LNCaP clone FGC (cell line): ENCODE measurements around the gene MAP4K4.
A peak's percentile ranks its signal among the peaks of the same experiment; 100 is the strongest.

Source experiments
- DNase-seq: peaks from one replicate; pipeline ENCODE4 v3.0.0-alpha.2; 2011; ENCODE audit warnings: low read depth
- H3K4me3 ChIP-seq: 2 replicates; pipeline ENCODE4 v1.5.1; 2011; ENCODE audit warnings: mild to moderate bottlenecking, low read depth, low read length, control low read depth
- TF ChIP-seq, protein P1 (sequence below): IDR thresholded peaks from 2 replicates; pipeline ENCODE4 v1.5.1; 2012; ENCODE audit warnings: mild to moderate bottlenecking; ENCODE audit not compliant: control insufficient read depth, insufficient read depth; ENCODE audit errors: extremely low read depth

MAP4K4 gene

DNA sequence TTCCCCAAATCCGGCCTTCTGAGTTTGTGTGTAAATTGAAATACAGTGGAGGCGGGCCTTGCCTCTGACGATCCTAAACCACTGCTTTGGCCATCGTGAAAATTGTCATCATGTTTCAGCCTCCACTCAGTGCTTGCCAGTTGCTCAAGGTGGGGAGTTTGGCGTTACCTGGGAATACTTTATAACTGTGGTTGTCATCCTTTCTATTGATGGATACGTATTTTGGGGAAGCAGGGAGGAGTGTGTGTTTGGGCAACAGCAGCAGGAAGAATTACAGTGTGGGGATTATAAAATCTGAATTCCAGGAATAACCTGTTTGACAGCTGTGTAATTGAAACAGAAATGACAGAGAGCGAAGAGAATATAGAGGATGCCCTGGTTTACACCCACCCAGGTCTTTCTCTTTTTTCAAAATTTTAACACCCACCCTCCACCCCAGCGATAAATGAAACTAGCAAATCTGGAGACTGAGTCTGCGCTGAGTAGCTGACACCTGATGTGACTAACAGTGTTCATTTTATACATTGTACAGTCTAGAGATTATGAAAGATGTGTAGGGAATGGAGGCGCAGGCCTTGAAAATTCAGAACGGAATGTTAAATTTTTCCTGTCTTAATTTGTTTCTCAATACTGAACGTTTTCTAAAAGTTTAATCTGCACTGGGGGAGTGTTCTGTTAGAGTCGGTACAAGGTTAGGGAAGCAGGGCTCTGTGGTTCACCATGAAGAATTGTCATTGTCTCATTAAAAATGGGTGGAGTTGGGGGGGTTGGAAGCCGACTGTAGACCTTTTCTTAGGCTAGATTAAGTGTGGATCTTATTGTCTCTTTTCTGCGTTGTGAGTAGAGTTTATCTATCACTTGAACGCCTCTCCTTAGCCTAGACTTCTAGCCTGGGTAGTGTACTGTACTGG lies 1.6 kb downstream of the MAP4K4 start:
- peak overlapping the region; percentile 82 for H3K4me3 ChIP-seq
- TF ChIP-seq, protein P1, sequence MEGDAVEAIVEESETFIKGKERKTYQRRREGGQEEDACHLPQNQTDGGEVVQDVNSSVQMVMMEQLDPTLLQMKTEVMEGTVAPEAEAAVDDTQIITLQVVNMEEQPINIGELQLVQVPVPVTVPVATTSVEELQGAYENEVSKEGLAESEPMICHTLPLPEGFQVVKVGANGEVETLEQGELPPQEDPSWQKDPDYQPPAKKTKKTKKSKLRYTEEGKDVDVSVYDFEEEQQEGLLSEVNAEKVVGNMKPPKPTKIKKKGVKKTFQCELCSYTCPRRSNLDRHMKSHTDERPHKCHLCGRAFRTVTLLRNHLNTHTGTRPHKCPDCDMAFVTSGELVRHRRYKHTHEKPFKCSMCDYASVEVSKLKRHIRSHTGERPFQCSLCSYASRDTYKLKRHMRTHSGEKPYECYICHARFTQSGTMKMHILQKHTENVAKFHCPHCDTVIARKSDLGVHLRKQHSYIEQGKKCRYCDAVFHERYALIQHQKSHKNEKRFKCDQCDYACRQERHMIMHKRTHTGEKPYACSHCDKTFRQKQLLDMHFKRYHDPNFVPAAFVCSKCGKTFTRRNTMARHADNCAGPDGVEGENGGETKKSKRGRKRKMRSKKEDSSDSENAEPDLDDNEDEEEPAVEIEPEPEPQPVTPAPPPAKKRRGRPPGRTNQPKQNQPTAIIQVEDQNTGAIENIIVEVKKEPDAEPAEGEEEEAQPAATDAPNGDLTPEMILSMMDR: no peak
- DNase-seq: peak; percentile 44

DNA sequence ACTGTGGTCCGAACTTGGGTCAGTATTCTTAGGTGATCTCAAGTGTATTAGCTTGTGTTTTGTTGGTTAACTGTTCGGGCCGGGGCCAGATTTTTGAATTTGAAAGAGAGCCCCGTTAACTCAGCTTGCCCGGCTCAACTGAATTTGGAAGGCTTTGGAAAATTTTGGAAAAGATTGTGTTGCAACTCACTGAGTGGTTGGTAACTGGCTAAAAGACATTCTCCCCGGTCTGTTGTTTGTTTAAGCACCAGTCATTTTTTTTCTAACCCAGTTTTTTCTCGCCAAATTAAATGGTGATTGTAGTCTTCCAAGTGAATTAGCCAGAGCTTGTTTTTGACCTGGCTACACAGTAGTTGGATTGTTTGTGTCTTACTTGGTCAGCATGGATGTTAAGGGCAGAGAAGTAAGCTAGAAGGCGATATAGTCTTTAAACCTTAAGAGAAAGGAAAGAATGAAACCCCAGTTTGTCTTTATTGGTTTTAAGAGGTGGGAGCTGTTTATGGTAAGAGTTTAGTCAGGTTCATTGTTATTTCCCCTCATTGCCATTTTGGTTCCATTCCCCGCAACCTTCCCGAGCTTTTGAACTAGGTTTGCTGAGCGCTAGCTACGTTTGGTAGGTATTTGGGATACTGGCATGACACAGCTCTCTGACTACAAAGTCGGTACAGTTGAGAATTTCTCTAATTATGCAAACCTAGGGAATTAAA lies 2.4 kb downstream of the MAP4K4 start:
- peak overlapping the region; percentile 82 for H3K4me3 ChIP-seq
- DNase-seq: no peak

DNA sequence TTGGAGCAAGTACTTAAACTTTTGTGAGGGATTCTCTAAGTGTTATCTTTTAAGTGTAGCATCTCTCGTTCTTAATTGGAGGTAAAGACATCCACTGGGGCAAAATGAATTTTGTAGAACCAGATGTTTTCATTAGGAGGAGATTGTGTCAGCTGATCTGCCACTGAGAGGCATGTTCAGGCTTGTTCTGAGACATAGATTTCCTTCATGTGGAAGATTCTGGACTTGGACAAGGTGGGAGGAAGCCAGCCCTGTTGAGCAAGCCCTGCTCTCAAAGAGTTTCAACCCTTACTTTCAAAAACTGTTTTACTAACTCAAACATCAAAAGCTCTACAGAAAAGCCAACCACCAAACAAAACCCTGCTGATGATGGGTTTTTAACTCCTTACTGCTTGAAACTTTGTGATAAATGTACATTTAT lies 6.5 kb downstream of the MAP4K4 start:
- DNase-seq: no peak
- no peak overlapping the region for H3K4me3 ChIP-seq
- TF ChIP-seq, protein P1: no peak

More for the DNA sequence above, 2.4 kb downstream of the MAP4K4 start:
- TF ChIP-seq, protein P1: no peak

DNA sequence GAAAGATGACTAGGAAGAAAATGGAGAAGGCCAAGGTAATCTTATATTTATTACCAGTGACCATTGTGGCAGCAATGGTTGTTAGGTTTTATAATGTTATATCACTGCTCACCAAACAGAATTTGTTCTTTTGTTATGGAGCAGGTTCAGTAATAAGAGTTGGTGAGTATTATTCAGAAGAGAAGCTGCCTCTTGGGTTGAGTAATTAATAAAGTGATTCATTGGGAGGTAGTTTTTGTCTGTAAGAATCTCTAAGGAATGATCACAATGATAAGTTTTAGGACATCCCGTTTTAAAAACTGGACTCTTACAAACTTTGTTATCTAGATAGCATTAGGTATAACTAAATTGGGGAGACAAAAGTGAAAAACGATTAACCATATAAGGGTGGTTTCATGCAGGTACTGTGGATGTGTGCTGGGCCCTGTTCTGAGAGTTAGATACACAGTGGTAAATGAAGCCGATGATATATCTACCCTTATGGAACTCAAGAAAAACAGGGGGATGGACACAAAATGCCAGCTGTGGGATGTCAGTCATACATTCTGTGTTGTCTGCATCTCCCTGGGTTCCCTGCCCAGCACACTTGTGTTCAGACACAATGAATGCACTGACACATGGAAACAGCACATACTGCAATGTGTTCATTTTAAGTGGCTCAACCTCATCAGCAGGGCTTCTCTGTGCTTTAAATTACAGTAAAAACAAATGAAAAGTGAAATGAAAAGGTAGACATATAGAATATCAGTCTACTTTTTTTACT lies 7.5 kb downstream of the MAP4K4 start:
- TF ChIP-seq, protein P1: no peak
- H3K4me3 ChIP-seq: no peak overlapping the region
- DNase-seq: no peak

DNA sequence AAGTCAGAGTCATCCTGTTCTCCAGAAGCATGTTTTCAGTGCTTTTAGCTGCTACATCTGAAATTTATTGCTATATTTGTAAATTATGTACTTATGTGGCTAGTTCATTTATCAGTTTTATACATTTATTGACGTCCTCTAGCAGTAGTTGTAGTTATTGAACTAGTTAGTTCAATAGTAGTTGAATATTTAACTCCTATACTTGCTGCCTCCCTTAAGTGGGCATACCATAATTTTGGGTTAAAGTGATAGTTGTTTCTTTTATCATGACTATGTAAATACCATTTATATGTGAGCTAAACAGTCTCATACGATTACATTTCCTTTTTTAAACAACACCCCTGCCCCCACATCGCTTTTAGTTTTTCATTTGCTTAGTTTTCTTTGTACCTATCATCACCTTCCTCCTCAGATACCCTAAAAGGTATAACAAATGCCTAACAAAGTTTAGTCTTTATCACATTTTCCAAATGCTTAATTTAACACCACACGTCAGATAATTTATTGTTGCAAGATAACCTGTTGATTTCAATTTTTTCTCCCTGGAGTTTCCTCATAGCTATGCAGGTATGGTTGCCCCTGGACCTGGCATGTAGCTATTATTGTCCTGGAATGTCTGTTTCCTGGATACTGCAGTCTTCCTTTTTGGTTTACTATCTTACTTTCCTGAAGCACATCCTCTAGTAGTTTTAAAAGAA lies 8.8 kb downstream of the MAP4K4 start:
- TF ChIP-seq, protein P1: no peak
- H3K4me3 ChIP-seq: no peak overlapping the region
- DNase-seq: no peak

DNA sequence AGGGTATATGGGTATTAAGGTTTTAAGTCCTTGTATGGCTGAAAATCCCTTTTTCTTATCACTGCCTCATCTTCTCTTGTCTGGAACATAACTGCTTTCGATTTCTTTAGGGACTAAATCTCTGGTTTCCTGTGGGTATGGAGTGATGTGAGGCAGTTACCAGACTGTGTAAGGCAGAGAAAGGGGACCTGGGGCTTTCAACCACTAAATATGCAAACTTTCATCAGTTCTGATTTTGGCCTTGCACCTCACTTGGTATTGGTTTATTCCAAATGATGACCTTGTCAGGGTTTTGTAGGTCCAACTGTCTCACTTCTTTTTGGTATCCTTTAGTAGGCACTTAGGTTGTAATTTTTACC lies 9.3 kb downstream of the MAP4K4 start:
- no peak for DNase-seq
- no peak overlapping the region for H3K4me3 ChIP-seq
- TF ChIP-seq, protein P1: no peak
